Activated T-cell treated with anti-CD3 and anti-CD28 coated beads, Interleukin-2, amount 50 U/mL, for 4 hours (primary cell): ENCODE measurements around the gene GBP5. TPM values are rescaled to one million over a fixed set of nuclear protein-coding genes. Genes with fewer than 3 reads are reported as not detected.
"Not testable (repeated sequence)": the region's sequence is repeated elsewhere in the genome, so short reads cannot be mapped to it uniquely, and the experiment has no call there.

ENCODE experiments used
- ATAC-seq, 2 donors: fragments of 200-7000 bp; cut with Tn5 transposase; one replicate each; pipeline ENCODE4 v1.10.0; 2021
- DNase-seq: peaks from one replicate; pipeline ENCODE4 v3.0.0-alpha.2; 2020
- H3K27me3 Mint-ChIP-seq: one replicate; pipeline ENCODE4 v1.8.0; 2021; ENCODE audit warnings: low read depth, mixed read lengths
- H3K36me3 Mint-ChIP-seq: one replicate; pipeline ENCODE4 v1.8.0; 2022; ENCODE audit warnings: mixed read lengths; ENCODE audit not compliant: insufficient read depth
- H3K4me1 Mint-ChIP-seq: one replicate; pipeline ENCODE4 v1.8.0; 2021; ENCODE audit warnings: low read depth, mixed read lengths
- H3K4me3 Mint-ChIP-seq: one replicate; pipeline ENCODE4 v1.8.0; 2021; ENCODE audit warnings: mild to moderate bottlenecking, moderate library complexity, mixed read lengths
- H3K9me3 Mint-ChIP-seq: one replicate; pipeline ENCODE4 v1.8.0; 2021; ENCODE audit warnings: mixed read lengths
- total RNA-seq, 3 donors: library from RNA; stranded (reverse); gene quantifications; one replicate each; pipeline ENCODE4 v1.2.1, GENCODE V29; 2021

The GBP5 gene, protein sequence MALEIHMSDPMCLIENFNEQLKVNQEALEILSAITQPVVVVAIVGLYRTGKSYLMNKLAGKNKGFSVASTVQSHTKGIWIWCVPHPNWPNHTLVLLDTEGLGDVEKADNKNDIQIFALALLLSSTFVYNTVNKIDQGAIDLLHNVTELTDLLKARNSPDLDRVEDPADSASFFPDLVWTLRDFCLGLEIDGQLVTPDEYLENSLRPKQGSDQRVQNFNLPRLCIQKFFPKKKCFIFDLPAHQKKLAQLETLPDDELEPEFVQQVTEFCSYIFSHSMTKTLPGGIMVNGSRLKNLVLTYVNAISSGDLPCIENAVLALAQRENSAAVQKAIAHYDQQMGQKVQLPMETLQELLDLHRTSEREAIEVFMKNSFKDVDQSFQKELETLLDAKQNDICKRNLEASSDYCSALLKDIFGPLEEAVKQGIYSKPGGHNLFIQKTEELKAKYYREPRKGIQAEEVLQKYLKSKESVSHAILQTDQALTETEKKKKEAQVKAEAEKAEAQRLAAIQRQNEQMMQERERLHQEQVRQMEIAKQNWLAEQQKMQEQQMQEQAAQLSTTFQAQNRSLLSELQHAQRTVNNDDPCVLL
- 100 to 1,000 TPM in 2 of 3 donors, 10 to 100 TPM in 1; 63.4 to 177 (median 147) TPM for total RNA-seq

DNA sequence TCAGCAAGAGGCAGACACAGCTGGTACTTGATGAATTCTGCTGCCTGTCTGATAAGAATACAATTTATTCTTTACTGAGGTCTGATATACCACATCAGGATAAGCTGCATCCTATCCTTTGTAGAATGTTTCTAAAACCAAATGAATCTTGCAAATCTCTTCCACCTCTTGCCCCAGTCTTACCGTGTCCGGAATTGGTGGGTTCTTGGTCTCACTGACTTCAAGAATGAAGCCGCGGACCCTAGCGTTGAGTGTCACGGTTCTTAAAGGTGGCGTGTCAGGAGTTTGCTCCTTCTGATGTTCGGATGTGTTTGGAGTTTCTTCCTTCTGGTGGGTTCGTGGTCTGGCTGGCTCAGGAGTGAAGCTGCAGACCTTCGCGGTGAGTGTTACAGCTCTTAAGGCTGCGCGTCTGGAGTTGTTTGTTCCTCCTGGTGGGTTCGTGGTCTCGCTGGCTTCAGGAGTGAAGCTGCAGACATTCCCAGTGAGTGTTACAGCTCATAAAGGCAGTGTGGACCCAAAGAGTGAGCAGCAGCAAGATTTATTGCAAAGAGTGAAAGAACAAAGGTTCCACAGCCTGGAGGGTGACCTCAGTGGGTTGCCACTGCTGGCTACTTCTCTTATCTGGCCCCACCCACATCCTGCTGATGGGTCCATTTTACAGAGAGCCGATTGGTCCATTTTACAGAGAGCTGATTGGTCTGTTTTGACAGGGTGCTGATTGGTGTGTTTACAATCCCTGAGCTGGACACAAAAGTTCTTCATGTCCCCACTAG is at the start of gene GBP5:
Gene GBP5, minus strand, starts transcription at position 592 of the 773 bp plus-strand sequence. CDS start 3,305 bp downstream, outside the sequence.
- peaks cover 70% of the 10 kb centered on the region for H3K4me1 Mint-ChIP-seq
- H3K27me3 Mint-ChIP-seq, H3K9me3 Mint-ChIP-seq: not testable (repeated sequence)
- peak; percentile 53 for DNase-seq
- H3K4me3 Mint-ChIP-seq = peak within 1 kb of the TSS; percentile 92
- peaks cover 40% of the 10 kb centered on the region for H3K36me3 Mint-ChIP-seq
- peak; percentile 54 to 56 for ATAC-seq

GRCh38 chr1:89322402-89322801 is 49.7 kb upstream of the GBP5 start:
- DNase-seq = no peak
- H3K9me3 Mint-ChIP-seq = peaks cover 43% of the 10 kb centered on the region
- no peaks in the 10 kb centered on the region for H3K27me3 Mint-ChIP-seq
- peaks cover 3% of the 10 kb centered on the region for H3K4me1 Mint-ChIP-seq
- ATAC-seq = no peak
- peaks cover 14% of the 10 kb centered on the region for H3K36me3 Mint-ChIP-seq
- no peak overlapping the region for H3K4me3 Mint-ChIP-seq

DNA sequence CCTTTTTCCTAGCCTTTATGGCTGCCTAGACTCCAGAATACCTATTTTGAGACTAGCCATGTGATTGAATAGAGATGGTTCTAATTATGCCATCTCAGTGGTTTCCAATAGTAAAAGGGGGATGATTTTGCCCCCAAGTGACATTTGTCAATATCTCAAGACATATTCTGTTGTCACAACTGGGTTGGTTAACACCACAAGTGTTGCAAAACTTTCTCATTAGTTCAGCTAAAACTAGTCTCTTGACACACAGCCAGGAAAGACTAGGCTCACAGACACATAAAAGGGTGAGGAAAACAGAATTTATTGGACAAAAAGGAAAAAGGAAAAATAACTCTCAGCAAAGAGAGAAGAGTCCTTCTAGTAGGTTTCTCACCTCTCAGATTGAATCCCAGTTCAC is 39.9 kb upstream of the GBP5 start:
- Mint-ChIP-seq H3K36me3 (peaks cover 7% of the 10 kb centered on the region), H3K4me1 (peaks cover 41% of the 10 kb centered on the region), H3K27me3 (no peaks in the 10 kb centered on the region), H3K9me3 (peaks cover 12% of the 10 kb centered on the region), H3K4me3 (no peak overlapping the region)
- ATAC-seq (no peak), DNase-seq (no peak)

DNA sequence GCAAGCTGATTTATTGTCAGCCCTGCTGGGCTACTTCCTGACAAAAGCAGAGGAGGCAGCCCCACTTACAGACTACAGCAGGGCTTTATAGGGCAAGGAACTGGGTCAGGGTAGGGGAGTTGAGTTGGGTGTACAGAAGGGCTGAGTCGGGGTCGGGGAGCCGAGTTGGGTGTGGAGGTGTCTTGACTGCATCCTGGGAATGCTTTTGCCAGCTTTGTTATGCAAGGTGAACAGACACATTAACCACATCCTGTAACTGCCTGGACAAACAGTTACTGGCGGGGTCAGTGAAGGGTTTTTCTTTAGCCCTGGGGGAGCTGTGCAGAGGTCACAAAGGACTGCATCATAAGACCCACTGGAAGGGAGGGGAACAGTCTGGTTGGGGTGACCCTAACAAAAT is 39.1 kb upstream of the GBP5 start:
- Mint-ChIP-seq H3K36me3 (peaks cover 3% of the 10 kb centered on the region), H3K9me3 (peaks cover 6% of the 10 kb centered on the region), H3K4me3 (no peak overlapping the region), H3K4me1 (peaks cover 44% of the 10 kb centered on the region), H3K27me3 (no peaks in the 10 kb centered on the region)
- DNase-seq (no peak), ATAC-seq (no peak)

DNA sequence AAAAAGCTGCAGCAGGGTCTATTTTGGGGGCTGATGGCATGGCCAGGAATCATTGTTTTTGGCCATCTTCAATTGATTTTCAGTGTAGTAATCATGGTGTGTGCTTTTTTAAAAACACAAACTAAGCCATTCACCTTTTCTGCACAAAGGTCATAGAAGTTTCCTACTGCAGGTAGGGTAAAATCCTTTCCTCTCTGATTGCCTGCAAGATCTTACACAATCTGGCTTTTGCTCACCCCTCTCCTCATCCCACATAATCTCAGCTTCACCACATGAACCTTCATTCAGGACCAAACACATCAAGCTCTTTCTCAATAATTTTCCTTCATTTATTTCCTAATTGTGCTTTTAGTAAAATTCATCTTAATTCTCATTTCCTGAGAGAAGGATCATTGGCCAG is 38.3 kb upstream of the GBP5 start:
- peaks cover 3% of the 10 kb centered on the region for H3K36me3 Mint-ChIP-seq
- DNase-seq (no peak), ATAC-seq (peak in 1 of 2 donors; percentile 28)
- peaks cover 52% of the 10 kb centered on the region for H3K4me1 Mint-ChIP-seq
- no peak overlapping the region for H3K4me3 Mint-ChIP-seq
- no peaks in the 10 kb centered on the region for H3K27me3 Mint-ChIP-seq
- H3K9me3 Mint-ChIP-seq = peaks cover 6% of the 10 kb centered on the region

DNA sequence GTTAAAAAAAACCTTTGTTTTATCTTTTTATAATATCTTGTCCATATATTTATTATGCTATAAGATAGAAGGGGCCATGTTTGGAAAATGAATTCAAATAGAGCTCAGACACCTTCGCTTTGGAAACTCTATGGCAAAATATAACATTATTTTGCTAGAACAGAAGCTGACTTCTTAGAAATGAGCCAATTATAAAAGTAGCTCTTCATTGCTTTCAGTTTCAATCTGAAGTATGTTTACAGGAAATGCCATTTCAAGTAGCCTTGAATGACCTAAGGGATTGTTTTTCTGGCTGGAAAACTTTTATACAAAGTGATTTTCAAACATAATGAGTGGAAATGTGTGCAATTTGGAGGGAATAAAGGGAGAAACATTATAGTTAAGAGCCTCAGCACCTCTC is 37.8 kb upstream of the GBP5 start:
- no peaks in the 10 kb centered on the region for H3K27me3 Mint-ChIP-seq
- no peak for DNase-seq

GRCh38 chr1:89309828-89310227 is 37.2 kb upstream of the GBP5 start:
- H3K27me3 Mint-ChIP-seq = no peaks in the 10 kb centered on the region

More for the DNA sequence above, 37.8 kb upstream of the GBP5 start:
- Mint-ChIP-seq H3K4me1 (peaks cover 56% of the 10 kb centered on the region), H3K4me3 (peak overlapping the region; percentile 59), H3K9me3 (peaks cover 6% of the 10 kb centered on the region), H3K36me3 (peaks cover 3% of the 10 kb centered on the region)
- peak; percentile 57 for ATAC-seq

GRCh38 chr1:89306273-89306672 is 33.6 kb upstream of the GBP5 start:
- H3K9me3 Mint-ChIP-seq = peaks cover 8% of the 10 kb centered on the region
- peaks cover 3% of the 10 kb centered on the region for H3K36me3 Mint-ChIP-seq
- no peak overlapping the region for H3K4me3 Mint-ChIP-seq
- DNase-seq (no peak), ATAC-seq (no peak)
- no peaks in the 10 kb centered on the region for H3K27me3 Mint-ChIP-seq
- H3K4me1 Mint-ChIP-seq = peaks cover 50% of the 10 kb centered on the region

More at GRCh38 chr1:89309828-89310227, 37.2 kb upstream of the GBP5 start:
- peaks cover 60% of the 10 kb centered on the region for H3K4me1 Mint-ChIP-seq
- DNase-seq (no peak), ATAC-seq (peak; percentile 65 to 68)
- H3K9me3 Mint-ChIP-seq = peaks cover 3% of the 10 kb centered on the region
- peaks cover 3% of the 10 kb centered on the region for H3K36me3 Mint-ChIP-seq
- peak overlapping the region; percentile 59 for H3K4me3 Mint-ChIP-seq

- H3K9me3 Mint-ChIP-seq = peaks cover 10% of the 10 kb centered on the region
- DNase-seq = no peak
- no peak overlapping the region for H3K4me3 Mint-ChIP-seq
- peaks cover 50% of the 10 kb centered on the region for H3K4me1 Mint-ChIP-seq
- no peak for ATAC-seq
- peaks cover 3% of the 10 kb centered on the region for H3K36me3 Mint-ChIP-seq
- no peaks in the 10 kb centered on the region for H3K27me3 Mint-ChIP-seq
Measured at GRCh38 chr1:89305493-89305892, 32.8 kb upstream of the GBP5 start.

GRCh38 chr1:89304572-89305230 is 32.0 kb upstream of the GBP5 start:
- H3K27me3 Mint-ChIP-seq = no peaks in the 10 kb centered on the region
- peaks cover 49% of the 10 kb centered on the region for H3K4me1 Mint-ChIP-seq
- ATAC-seq (no peak), DNase-seq (no peak)
- peaks cover 10% of the 10 kb centered on the region for H3K9me3 Mint-ChIP-seq
- peaks cover 2% of the 10 kb centered on the region for H3K36me3 Mint-ChIP-seq
- H3K4me3 Mint-ChIP-seq = no peak overlapping the region

GRCh38 chr1:89302697-89303332 is 30.2 kb upstream of the GBP5 start:
- peaks cover 49% of the 10 kb centered on the region for H3K4me1 Mint-ChIP-seq
- ATAC-seq (no peak), DNase-seq (no peak)
- no peak overlapping the region for H3K4me3 Mint-ChIP-seq
- H3K27me3 Mint-ChIP-seq = no peaks in the 10 kb centered on the region
- H3K36me3 Mint-ChIP-seq = no peaks in the 10 kb centered on the region
- H3K9me3 Mint-ChIP-seq = peaks cover 8% of the 10 kb centered on the region

DNA sequence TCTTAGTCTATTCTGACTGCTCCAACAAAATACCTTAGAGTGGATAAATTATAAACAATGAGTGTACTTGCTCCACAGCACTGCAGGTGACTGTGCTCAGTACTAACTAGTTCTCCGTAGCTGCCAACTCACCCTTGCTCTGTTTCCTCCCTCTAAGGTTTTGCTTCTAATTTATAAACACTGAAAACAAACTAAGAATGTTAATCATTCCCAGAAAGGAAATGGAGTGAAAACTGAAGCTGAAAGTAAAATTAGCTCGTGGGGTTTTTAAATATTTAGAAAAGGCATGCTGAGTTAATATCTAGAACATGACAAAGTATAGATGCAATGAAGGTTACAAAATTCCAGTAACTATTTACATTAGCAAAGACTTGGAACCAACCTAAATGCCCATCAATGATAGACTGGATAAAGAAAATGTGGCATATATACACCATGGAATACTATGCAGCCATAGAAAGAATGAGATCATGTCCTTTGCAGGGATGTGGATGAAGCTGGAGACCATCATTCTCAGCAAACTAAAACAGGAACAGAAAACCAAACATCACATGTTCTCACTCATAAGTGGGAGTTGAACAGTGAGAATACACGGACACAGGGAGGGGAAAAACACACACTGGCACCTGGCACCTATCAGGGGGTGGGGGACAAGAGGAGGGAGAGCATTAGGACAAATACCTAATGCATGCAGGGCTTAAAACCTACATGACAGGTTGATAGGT is 27.2 kb upstream of the GBP5 start:
- H3K36me3 Mint-ChIP-seq, H3K4me3 Mint-ChIP-seq, H3K27me3 Mint-ChIP-seq, H3K9me3 Mint-ChIP-seq, DNase-seq: not testable (repeated sequence)
- peaks cover 48% of the 10 kb centered on the region for H3K4me1 Mint-ChIP-seq
- ATAC-seq = peak; percentile 96 to 97

GRCh38 chr1:89298461-89298860 is 25.8 kb upstream of the GBP5 start:
- ATAC-seq = peak; percentile 18 to 25
- peaks cover 59% of the 10 kb centered on the region for H3K4me1 Mint-ChIP-seq
- H3K4me3 Mint-ChIP-seq = no peak overlapping the region
- no peaks in the 10 kb centered on the region for H3K27me3 Mint-ChIP-seq
- H3K36me3 Mint-ChIP-seq = no peaks in the 10 kb centered on the region
- peaks cover 8% of the 10 kb centered on the region for H3K9me3 Mint-ChIP-seq
- no peak for DNase-seq
